ENCODE data around the gene ZNF486. TPM values are rescaled to one million over a fixed set of nuclear protein-coding genes. Genes with fewer than 3 reads are reported as not detected.
"Not testable (repeated sequence)": the region's sequence is repeated elsewhere in the genome, so short reads cannot be mapped to it uniquely, and the experiment has no call there.

Gene ZNF486
- total RNA-seq, 1 donor from 2014 or later, result 3.9 TPM

GRCh38 chr19:20233105-20233504 lies 66.1 kb downstream of the ZNF486 start:
- no peak for DNase-seq (ENCODE audit: low read depth, low spot score)

GRCh38 chr19:20235156-20235555 lies 68.1 kb downstream of the ZNF486 start:
- no peak for DNase-seq (ENCODE audit: low read depth, low spot score)

GRCh38 chr19:20237773-20238623 lies 71.0 kb downstream of the ZNF486 start:
- DNase-seq (ENCODE audit: low read depth, low spot score), result peak; percentile 49

- DNase-seq (ENCODE audit: low read depth, low spot score), result no peak
These were observed 76.6 kb downstream of the ZNF486 start for GRCh38 chr19:20243629-20244028.

GRCh38 chr19:20244356-20244755 lies 77.3 kb downstream of the ZNF486 start:
- DNase-seq (ENCODE audit: low read depth, low spot score), result no peak

- no peak for DNase-seq (ENCODE audit: low read depth, low spot score)
These were observed 78.3 kb downstream of the ZNF486 start for GRCh38 chr19:20245309-20245708.

- DNase-seq (ENCODE audit: low read depth, low spot score), result no peak
These were observed 80.1 kb downstream of the ZNF486 start for GRCh38 chr19:20247016-20247683.

GRCh38 chr19:20248258-20248657 lies 81.2 kb downstream of the ZNF486 start:
- not testable (repeated sequence) for DNase-seq (ENCODE audit: low read depth, low spot score)

Other genes with a start within 250 kb of the ZNF486 start
- gene ZNF682, start 127.7 kb upstream of the ZNF486 start, total RNA-seq, result 0.53 and 1.7 TPM in 2 replicates
- 0.66 and 1.8 TPM in 2 replicates for gene ZNF90, start 89.2 kb upstream of the ZNF486 start, total RNA-seq

Data from pulmonary artery endothelial cell (primary cell).